Spleen (tissue), 7 donors: ENCODE data around the gene CFAP54.

Experiments used
- CTCF ChIP-seq, 11 experiments: fragments of 200-600 bp in 7 of 11; fragments of 450-650 bp in 4 of 11; sonication (generic) in 4 of 11; IDR thresholded peaks in 8 of 11; conservative IDR thresholded peaks in 3 of 11; 1 replicate in 7 of 11; 2 replicates in 4 of 11; pipeline versions ENCODE4 v1.4.0 to v1.8.0; 2016 to 2021; ENCODE audit warnings: antibody characterized with exemption in 11 of 11, inconsistent platforms in 4 of 11, mild to moderate bottlenecking in 1 of 11
- POLR2A ChIP-seq, 3 donors: fragments of 450-650 bp; IDR thresholded peaks; one replicate each; pipeline ENCODE4 v1.5.1; 2017; ENCODE audit warnings: antibody characterized with exemption in 3 of 3, mild to moderate bottlenecking in 1 of 3
- POLR2AphosphoS5 ChIP-seq, 3 donors: sonication (generic); formaldehyde crosslinking; IDR thresholded peaks; one replicate each; pipeline ENCODE4 v1.5.1; 2017; ENCODE audit warnings: antibody characterized with exemption in 3 of 3
- donor health status: DM: no; HTN: no; CAD: no; lungs with moderate emphysema.
- donor health status: DM: no; HTN: no; CAD: no.
- donor health status: DM: no; HTN: no; CAD: no.

DNA sequence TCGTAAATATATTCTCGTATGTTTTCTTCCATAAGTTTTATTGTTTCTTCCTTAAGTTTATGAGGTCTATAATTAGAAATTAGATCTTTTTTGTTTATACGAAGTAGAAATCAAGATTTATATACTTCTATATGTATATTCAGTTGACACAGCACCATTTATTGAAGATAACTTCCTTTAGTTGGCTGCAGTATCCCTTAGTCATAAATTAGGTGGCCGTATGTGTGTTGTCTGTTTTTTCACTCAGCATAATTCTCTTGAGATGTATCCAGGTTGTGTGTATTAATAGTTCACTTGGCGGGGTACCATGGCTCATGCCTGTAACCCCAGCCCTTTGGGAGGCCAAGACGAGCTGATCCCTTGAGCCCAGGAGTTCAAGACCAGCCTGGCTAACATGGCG is 40.5 kb downstream of the CFAP54 start:
- TF ChIP-seq POLR2A (IDR thresholded peaks at IDR 0.05), result no peak
- TF ChIP-seq CTCF (IDR thresholded peaks at IDR 0.05 in 8 of 11, conservative IDR thresholded peaks at IDR 0.05 in 3 of 11), result no peak
- TF ChIP-seq POLR2AphosphoS5 (IDR thresholded peaks at IDR 0.05), result no peak
